ENCODE measurements around the gene SYNJ2. TPM values are rescaled to one million over a fixed set of nuclear protein-coding genes. Genes with fewer than 3 reads are reported as not detected.

SYNJ2 gene
- total and polyA plus RNA-seq, 2 of the 4 experiments (the other 2 are of a cell fraction) = 40.8 to 45.2 TPM

GRCh38 chr6:158068156-158068892, 86.7 kb downstream of the SYNJ2 start:
- intact Hi-C loops (cut with micrococcal nuclease) = loop anchor here (10.0 kb wide), 1 partner anchor 754 kb away; no protein-coding TSS in a partner anchor
- Histone ChIP-seq H3K56ac (ENCODE audit: extremely low read depth, insufficient read depth, low read length) (peak overlapping the region; percentile 60; the same call in 1 of the 2 replicates), H3K18ac (ENCODE audit: low read depth, low read length) (peak overlapping the region; percentile 24; the same call in 1 of the 2 replicates), H2AK5ac (ENCODE audit: low read depth, low read length) (peak overlapping the region; percentile 83), H4K5ac (ENCODE audit: low read depth, low read length) (peak overlapping the region; percentile 27; the same call in 1 of the 2 replicates), H3K27ac (ENCODE audit: insufficient read depth, low read length) (peak overlapping the region; percentile 65), H3K4me3 (ENCODE audit: insufficient read depth, low read depth, low read length) (no peak overlapping the region), H4K8ac (ENCODE audit: low read depth in 2 of 2, low read length in 2 of 2) (peak overlapping the region; percentile 46 to 74; a peak in 3 of 4 replicates), H3K27me3 (ENCODE audit: control insufficient read depth, insufficient read depth, low read length) (no peaks in the 10 kb centered on the region), H3K9ac (ENCODE audit: low read depth, low read length) (no peak overlapping the region), H3K9me3 (ENCODE audit: control insufficient read depth, insufficient read depth, low read length) (no peaks in the 10 kb centered on the region), H3K4me2 (ENCODE audit: low read depth, low read length) (no peak overlapping the region; the same call in 1 of the 2 replicates), H3K23ac (ENCODE audit: low read depth, low read length) (peak overlapping the region; percentile 46; the same call in 1 of the 2 replicates), H4K91ac (ENCODE audit: insufficient read depth, low read depth, low read length) (peak overlapping the region; percentile 77), H3K79me1 (ENCODE audit: low read depth in 1 of 2, low read length in 2 of 2) (peaks cover 2 to 63% of the 10 kb centered on the region in 2 experiments; a peak in 2 of 4 replicates), H2AFZ (replicated peaks; ENCODE audit: low read length, poor library complexity) (peak overlapping the region; percentile 1), H2AK9ac (replicated peaks; ENCODE audit: low read depth, low read length, poor library complexity) (peak overlapping the region; percentile 88), H2BK5ac (ENCODE audit: low read depth, low read length, poor library complexity, severe bottlenecking) (peak overlapping the region; percentile 79), H2BK120ac (ENCODE audit: low read depth, low read length) (peak overlapping the region; percentile 89), H2BK15ac (ENCODE audit: low read depth, low read length) (peak overlapping the region; percentile 56; the same call in 1 of the 3 replicates), H4K20me1 (ENCODE audit: insufficient read depth, low read length) (no peaks in the 10 kb centered on the region), H2BK20ac (ENCODE audit: low read depth, low read length) (peak overlapping the region; percentile 88), H3K4ac (ENCODE audit: low read depth, low read length) (peak overlapping the region; percentile 68), H3K4me1 (ENCODE audit: control insufficient read depth, insufficient read depth, low read length) (peaks cover 17% of the 10 kb centered on the region), H3K36me3 (ENCODE audit: control insufficient read depth, insufficient read depth, low read length) (peaks cover 65% of the 10 kb centered on the region), H3K14ac (replicated peaks; ENCODE audit: low read depth, low read length) (peak overlapping the region; percentile 71), H3K9me1 (ENCODE audit: insufficient read depth, low read length) (peaks cover 22% of the 10 kb centered on the region)
- DNase-seq = no peak
- dilution Hi-C loops (cut with HindIII; ENCODE audit: low sequenced_read_pairs, unreplicated experiment) = no loop called here
- 79% methylated on average over 2 of the region's 10 CpGs; no CpG with 5 or more reads in 1 of the 2 experiments for WGBS, 2 experiments (ENCODE audit: extremely low coverage in 2 of 2, insufficient read length in 1 of 2)
- no TSS peak for BruUV-seq (replicated peaks)
- ATAC-seq (ENCODE audit: low read depth) = no peak
- ChIA-PET CTCF (interaction anchor here (0.6 to 1.0 kb wide), 4 partner anchors 9 to 178 kb away, joined by 3 to 4 read pairs (median 4); no protein-coding TSS in a partner anchor), POLR2A (ENCODE audit: unreplicated experiment) (no interaction called here)
- in situ Hi-C loops (cut with MboI; ENCODE audit: low sequenced_read_pairs) = no loop called here
- TF ChIP-seq FOS (IDR thresholded peaks at IDR 0.05; ENCODE audit: low read depth, low read length) = no peak
- TF ChIP-seq RFX5 (IDR thresholded peaks at IDR 0.05; ENCODE audit: low read depth, low read length) = no peak
- no peak for TF ChIP-seq NFE2L2 (IDR thresholded peaks at IDR 0.05; ENCODE audit: low read depth, low read length)
- no peak for TF ChIP-seq USF2 (IDR thresholded peaks at IDR 0.05; ENCODE audit: low read depth, low read length)
- no peak for TF ChIP-seq MAFK (IDR thresholded peaks at IDR 0.05; ENCODE audit: low read depth, low read length)
- TF ChIP-seq RCOR1 (IDR thresholded peaks at IDR 0.05; ENCODE audit: insufficient replicate concordance, low read length) = no peak
- TF ChIP-seq SMC3 (IDR thresholded peaks at IDR 0.05; ENCODE audit: low read depth, low read length) = no peak
- no peak for TF ChIP-seq MAZ (IDR thresholded peaks at IDR 0.05; ENCODE audit: borderline replicate concordance, low read depth, low read length)
- no peak for TF ChIP-seq MXI1 (IDR thresholded peaks at IDR 0.05; ENCODE audit: borderline replicate concordance, low read depth, low read length)
- TF ChIP-seq POLR2A (IDR thresholded peaks at IDR 0.05; ENCODE audit: low read depth, low read length) = no peak
- TF ChIP-seq, protein P1, sequence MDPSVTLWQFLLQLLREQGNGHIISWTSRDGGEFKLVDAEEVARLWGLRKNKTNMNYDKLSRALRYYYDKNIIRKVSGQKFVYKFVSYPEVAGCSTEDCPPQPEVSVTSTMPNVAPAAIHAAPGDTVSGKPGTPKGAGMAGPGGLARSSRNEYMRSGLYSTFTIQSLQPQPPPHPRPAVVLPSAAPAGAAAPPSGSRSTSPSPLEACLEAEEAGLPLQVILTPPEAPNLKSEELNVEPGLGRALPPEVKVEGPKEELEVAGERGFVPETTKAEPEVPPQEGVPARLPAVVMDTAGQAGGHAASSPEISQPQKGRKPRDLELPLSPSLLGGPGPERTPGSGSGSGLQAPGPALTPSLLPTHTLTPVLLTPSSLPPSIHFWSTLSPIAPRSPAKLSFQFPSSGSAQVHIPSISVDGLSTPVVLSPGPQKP (IDR thresholded peaks at IDR 0.05; ENCODE audit: borderline replicate concordance, low read depth, low read length) = no peak
- no peak for TF ChIP-seq CHD1 (IDR thresholded peaks at IDR 0.05; ENCODE audit: low read depth, low read length)
- TF ChIP-seq CEBPB (IDR thresholded peaks at IDR 0.05; ENCODE audit: low read depth, low read length) = no peak
- no peak for TF ChIP-seq RAD21 (IDR thresholded peaks at IDR 0.05; ENCODE audit: low read length)
